Measurements from ENCODE around the gene PHF20.

DNA sequence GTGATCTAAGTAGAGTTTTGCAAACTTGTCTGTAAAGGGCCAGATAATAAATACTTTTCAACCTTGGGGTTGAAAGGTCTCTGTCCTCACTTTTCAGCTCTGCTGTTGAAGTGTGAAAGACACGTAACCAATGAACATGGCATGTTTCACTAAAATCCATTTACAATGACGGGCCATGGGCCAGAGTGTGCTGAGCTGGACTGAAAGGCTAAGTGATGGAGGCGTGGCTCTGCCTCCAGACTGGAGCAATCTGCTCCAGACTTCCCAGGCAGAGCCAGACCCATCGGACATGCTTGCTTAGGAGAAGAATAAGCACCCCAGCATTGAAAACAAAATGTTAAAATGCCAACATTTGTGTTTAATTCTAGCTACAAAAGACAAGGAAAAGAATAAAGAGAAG, 141.1 kb downstream of the PHF20 start:
- TF ChIP-seq, protein P1, sequence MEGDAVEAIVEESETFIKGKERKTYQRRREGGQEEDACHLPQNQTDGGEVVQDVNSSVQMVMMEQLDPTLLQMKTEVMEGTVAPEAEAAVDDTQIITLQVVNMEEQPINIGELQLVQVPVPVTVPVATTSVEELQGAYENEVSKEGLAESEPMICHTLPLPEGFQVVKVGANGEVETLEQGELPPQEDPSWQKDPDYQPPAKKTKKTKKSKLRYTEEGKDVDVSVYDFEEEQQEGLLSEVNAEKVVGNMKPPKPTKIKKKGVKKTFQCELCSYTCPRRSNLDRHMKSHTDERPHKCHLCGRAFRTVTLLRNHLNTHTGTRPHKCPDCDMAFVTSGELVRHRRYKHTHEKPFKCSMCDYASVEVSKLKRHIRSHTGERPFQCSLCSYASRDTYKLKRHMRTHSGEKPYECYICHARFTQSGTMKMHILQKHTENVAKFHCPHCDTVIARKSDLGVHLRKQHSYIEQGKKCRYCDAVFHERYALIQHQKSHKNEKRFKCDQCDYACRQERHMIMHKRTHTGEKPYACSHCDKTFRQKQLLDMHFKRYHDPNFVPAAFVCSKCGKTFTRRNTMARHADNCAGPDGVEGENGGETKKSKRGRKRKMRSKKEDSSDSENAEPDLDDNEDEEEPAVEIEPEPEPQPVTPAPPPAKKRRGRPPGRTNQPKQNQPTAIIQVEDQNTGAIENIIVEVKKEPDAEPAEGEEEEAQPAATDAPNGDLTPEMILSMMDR (IDR thresholded peaks at IDR 0.05; ENCODE audit: low read length): no peak
- no peak for TF ChIP-seq EZH2 (optimal IDR thresholded peaks at IDR 0.05; ENCODE audit: low read depth, low read length)
